Measurements from ENCODE around the gene BEND5. TPM values are rescaled to one million over a fixed set of nuclear protein-coding genes. Genes with fewer than 3 reads are reported as not detected.

BEND5 gene
- total and polyA plus RNA-seq, 2 of the 8 experiments (the other 6 are each of a cell fraction or from before 2014, with no cell fraction given): 3.8 to 7.5 TPM

- no peaks in the 10 kb centered on the region for H4K20me1 ChIP-seq (replicated peaks in 1 of 2; ENCODE audit: control insufficient read depth in 1 of 2, insufficient read depth in 2 of 2, low read length in 2 of 2)
- H3K4ac ChIP-seq (replicated peaks; ENCODE audit: insufficient read length, low read depth, low read length): no peak overlapping the region
- H4K5ac ChIP-seq (ENCODE audit: insufficient read length, low read depth, low read length): no peak overlapping the region
- no peak overlapping the region for H3K9ac ChIP-seq (replicated peaks in 1 of 4; ENCODE audit: extremely low read depth in 1 of 4, low read depth in 3 of 4, low read length in 3 of 4)
- H3K56ac ChIP-seq (replicated peaks; ENCODE audit: insufficient read length, low read depth, low read length): no peak overlapping the region
- no peak overlapping the region for H2BK5ac ChIP-seq (ENCODE audit: low read depth, low read length)
- H3K36me3 ChIP-seq (ENCODE audit: control insufficient read depth in 2 of 4, insufficient read depth in 4 of 4, low read length in 3 of 4): no peaks in the 10 kb centered on the region
- H3K27ac ChIP-seq (ENCODE audit: low read depth, low read length): no peak overlapping the region
- no peaks in the 10 kb centered on the region for H3K23me2 ChIP-seq (ENCODE audit: low read depth, low read length)
- no peak overlapping the region for H3K14ac ChIP-seq (ENCODE audit: insufficient read length)
- H2BK12ac ChIP-seq (ENCODE audit: low read depth, low read length): no peak overlapping the region
- no peaks in the 10 kb centered on the region for H3K9me3 ChIP-seq (ENCODE audit: insufficient read depth in 2 of 2, low read depth in 1 of 2, low read length in 1 of 2)
- H3K18ac ChIP-seq (ENCODE audit: extremely low read depth, low read length): no peak overlapping the region
- WGBS, 2 experiments (ENCODE audit: extremely low coverage in 1 of 2, insufficient coverage in 1 of 2, insufficient read length in 1 of 2, insufficient replicate concordance in 2 of 2, low coverage in 1 of 2, low lambda C conversion rate in 2 of 2, missing lambda C conversion rate in 1 of 2): 80% methylated on average over 1 of the region's 1 CpG; no CpG with 5 or more reads in 1 of the 2 experiments
- no peak overlapping the region for H4K91ac ChIP-seq (replicated peaks; ENCODE audit: insufficient read length, low read length)
- no peak for DNase-seq (ENCODE audit: low read depth in 1 of 2, low spot score in 2 of 2)
- H2BK20ac ChIP-seq (ENCODE audit: low read length): no peak overlapping the region
- H2AFZ ChIP-seq (ENCODE audit: low read length): no peak overlapping the region
- H3K4me1 ChIP-seq (replicated peaks in 1 of 4; ENCODE audit: control insufficient read depth in 3 of 4, insufficient read depth in 4 of 4, low read length in 3 of 4): no peaks in the 10 kb centered on the region
- H3K79me1 ChIP-seq (ENCODE audit: low read depth, low read length): no peaks in the 10 kb centered on the region
- H3K79me2 ChIP-seq (ENCODE audit: control insufficient read depth in 1 of 2, insufficient read depth in 2 of 2, low read length in 2 of 2): no peaks in the 10 kb centered on the region
- no peak overlapping the region for H2BK120ac ChIP-seq (replicated peaks; ENCODE audit: low read depth, low read length)
- POLR2A ChIA-PET (ENCODE audit: partially characterized antibody): no interaction called here
- no peak overlapping the region for H2AK5ac ChIP-seq (ENCODE audit: low read depth, low read length)
- no peaks in the 10 kb centered on the region for H3K27me3 ChIP-seq (replicated peaks in 1 of 4; ENCODE audit: control insufficient read depth in 3 of 4, extremely low read depth in 1 of 4, insufficient read depth in 3 of 4, low read length in 3 of 4)
- no peak overlapping the region for H3K4me3 ChIP-seq (ENCODE audit: extremely low read depth in 1 of 4, insufficient read depth in 2 of 4, low read depth in 3 of 4, low read length in 4 of 4)
- H4K8ac ChIP-seq (ENCODE audit: extremely low read depth, insufficient read depth, low read length): no peak overlapping the region
- TF ChIP-seq HDAC2 (IDR thresholded peaks at IDR 0.05; ENCODE audit: borderline replicate concordance in 1 of 2, low read depth in 2 of 2, low read length in 2 of 2) (no peak), SUZ12 (IDR thresholded peaks at IDR 0.05; ENCODE audit: low read length) (no peak)
- H3K23ac ChIP-seq (ENCODE audit: insufficient read length): no peak overlapping the region
- no peak overlapping the region for H2BK15ac ChIP-seq (ENCODE audit: low read length)
- no peak overlapping the region for H3K4me2 ChIP-seq (ENCODE audit: insufficient read depth in 1 of 2, low read depth in 2 of 2, low read length in 2 of 2)
- FAIRE-seq: no peak
- CTCF ChIA-PET (ENCODE audit: partially characterized antibody): interaction anchor here (0.7 to 1.9 kb wide), 5 partner anchors 9 to 145 kb away, joined by 3 to 4 read pairs (median 3); no protein-coding TSS in a partner anchor
These were observed 59.6 kb downstream of the BEND5 start for GRCh38 chr1:48717082-48717481.

Measured in H1 (cell line).